GM21381 (cell line): Measurements from ENCODE around the gene HSPA1L.
A peak's percentile ranks its signal among the peaks of the same experiment; 100 is the strongest.
"Not testable (repeated sequence)": the region's sequence is repeated elsewhere in the genome, so short reads cannot be mapped to it uniquely, and the experiment has no call there.

Experiments used
- ATAC-seq: cut with Tn5 transposase; IDR thresholded peaks from one replicate; pipeline ENCODE4 v1.9.1; 2021; ENCODE audit warnings: mild to moderate bottlenecking, moderate library complexity; ENCODE audit not compliant: unreplicated experiment

The HSPA1L gene

DNA sequence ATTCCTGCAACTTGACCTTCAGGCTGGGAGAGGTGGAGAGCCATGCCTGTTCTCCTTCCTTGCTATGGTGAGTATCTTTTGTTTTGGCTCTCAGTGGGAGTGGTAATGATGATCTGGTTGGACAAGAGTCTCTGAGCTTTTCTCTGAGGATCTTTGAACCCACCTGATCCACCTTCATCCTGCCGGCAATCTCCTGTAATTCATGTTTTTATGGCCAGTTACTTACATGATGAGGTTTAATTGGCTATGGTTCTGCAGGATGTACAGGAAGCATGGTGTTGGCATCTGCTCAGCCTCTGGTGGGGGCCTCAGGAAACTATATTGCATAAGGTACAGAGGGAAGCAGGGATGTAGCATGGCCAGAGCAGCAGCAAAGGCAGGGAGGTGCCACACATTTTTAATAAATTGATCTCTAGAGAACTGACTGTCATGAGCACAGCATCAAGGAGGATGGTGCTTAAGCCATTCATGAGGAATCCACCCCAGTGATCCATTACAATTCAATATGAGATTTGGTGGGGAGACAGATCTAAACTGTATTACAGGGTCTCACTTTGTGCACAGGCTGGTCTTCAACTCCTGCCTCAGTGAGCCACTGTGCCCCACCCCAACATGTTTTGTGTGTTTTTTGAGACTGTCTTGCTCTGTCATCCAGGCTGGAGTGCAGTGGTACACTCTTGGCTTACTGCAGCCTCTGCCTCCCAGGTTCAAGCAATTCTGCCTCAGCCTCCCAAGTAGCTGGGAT, 22.5 kb upstream of the HSPA1L start:
- no peak for ATAC-seq

- no peak for ATAC-seq
Observed at GRCh38 chr6:31836474-31837368, 21.6 kb upstream of the HSPA1L start.

DNA sequence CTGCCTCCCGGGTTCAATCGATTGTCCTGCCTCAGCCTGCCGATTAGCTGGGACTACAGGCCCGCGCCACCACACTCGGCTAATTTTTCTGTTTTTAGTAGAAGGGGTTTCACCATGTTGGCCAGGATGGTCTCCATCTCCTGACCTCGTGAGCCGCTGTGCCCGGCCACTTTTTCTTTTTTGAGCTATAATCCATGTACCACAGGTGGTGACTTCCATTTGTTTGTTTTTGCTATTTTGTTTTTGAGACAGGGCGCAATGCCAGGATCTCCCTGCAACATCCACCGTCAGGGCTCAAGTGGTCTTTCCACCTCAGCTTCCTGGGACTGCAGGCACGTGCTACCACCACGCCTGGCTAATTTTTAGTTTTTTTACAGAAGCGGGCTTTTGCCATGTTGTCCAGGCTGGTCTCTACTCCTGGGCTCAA, 21.0 kb upstream of the HSPA1L start:
- no peak for ATAC-seq

- peak; percentile 42 for ATAC-seq
Observed at GRCh38 chr6:31834367-31835250, 19.5 kb upstream of the HSPA1L start.

- ATAC-seq = no peak
Observed at GRCh38 chr6:31831350-31832215, 16.5 kb upstream of the HSPA1L start.

- no peak for ATAC-seq
Observed at GRCh38 chr6:31830886-31831335, 15.8 kb upstream of the HSPA1L start.

DNA sequence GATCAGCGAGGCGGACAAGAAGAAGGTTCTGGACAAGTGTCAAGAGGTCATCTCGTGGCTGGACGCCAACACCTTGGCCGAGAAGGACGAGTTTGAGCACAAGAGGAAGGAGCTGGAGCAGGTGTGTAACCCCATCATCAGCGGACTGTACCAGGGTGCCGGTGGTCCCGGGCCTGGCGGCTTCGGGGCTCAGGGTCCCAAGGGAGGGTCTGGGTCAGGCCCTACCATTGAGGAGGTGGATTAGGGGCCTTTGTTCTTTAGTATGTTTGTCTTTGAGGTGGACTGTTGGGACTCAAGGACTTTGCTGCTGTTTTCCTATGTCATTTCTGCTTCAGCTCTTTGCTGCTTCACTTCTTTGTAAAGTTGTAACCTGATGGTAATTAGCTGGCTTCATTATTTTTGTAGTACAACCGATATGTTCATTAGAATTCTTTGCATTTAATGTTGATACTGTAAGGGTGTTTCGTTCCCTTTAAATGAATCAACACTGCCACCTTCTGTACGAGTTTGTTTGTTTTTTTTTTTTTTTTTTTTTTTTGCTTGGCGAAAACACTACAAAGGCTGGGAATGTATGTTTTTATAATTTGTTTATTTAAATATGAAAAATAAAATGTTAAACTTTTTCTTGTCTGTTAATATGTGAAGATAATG, 14.7 kb upstream of the HSPA1L start:
- ATAC-seq = no peak

DNA sequence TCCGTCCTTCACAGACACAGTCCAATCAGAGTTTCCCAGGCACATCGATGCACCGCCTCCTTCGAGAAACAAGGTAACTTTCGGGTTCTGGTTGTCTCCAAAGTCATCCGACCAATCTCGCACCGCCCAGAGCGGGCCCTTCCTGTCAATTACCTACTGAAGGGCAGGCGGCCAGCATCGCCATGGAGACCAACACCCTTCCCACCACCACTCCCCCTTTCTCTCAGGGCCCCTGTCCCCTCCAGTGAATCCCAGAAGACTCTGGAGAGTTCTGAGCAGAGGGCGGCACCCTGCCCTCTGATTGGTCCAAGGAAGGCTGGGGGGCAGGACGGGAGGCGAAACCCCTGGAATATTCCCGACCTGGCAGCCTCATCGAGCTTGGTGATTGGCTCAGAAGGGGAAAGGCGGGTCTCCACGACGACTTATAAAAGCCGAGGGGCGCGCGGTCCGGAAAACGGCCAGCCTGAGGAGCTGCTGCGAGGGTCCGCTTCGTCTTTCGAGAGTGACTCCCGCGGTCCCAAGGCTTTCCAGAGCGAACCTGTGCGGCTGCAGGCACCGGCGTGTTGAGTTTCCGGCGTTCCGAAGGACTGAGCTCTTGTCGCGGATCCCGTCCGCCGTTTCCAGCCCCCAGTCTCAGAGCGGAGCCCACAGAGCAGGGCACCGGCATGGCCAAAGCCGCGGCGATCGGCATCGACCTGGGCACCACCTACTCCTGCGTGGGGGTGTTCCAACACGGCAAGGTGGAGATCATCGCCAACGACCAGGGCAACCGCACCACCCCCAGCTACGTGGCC, 12.4 kb upstream of the HSPA1L start, which contains the start of gene HSPA1B:
HSPA1B (plus strand) TSS at position 453 of the 794 bp plus-strand sequence; CDS start at position 666, 213 bp downstream.
- ATAC-seq = peak; percentile 49

GRCh38 chr6:31826793-31827285, 11.8 kb upstream of the HSPA1L start:
- ATAC-seq = peak; percentile 7

- no peak for ATAC-seq
Observed at GRCh38 chr6:31825553-31825952, 10.5 kb upstream of the HSPA1L start.

GRCh38 chr6:31823592-31824196, 8.6 kb upstream of the HSPA1L start:
- ATAC-seq = not testable (repeated sequence)

DNA sequence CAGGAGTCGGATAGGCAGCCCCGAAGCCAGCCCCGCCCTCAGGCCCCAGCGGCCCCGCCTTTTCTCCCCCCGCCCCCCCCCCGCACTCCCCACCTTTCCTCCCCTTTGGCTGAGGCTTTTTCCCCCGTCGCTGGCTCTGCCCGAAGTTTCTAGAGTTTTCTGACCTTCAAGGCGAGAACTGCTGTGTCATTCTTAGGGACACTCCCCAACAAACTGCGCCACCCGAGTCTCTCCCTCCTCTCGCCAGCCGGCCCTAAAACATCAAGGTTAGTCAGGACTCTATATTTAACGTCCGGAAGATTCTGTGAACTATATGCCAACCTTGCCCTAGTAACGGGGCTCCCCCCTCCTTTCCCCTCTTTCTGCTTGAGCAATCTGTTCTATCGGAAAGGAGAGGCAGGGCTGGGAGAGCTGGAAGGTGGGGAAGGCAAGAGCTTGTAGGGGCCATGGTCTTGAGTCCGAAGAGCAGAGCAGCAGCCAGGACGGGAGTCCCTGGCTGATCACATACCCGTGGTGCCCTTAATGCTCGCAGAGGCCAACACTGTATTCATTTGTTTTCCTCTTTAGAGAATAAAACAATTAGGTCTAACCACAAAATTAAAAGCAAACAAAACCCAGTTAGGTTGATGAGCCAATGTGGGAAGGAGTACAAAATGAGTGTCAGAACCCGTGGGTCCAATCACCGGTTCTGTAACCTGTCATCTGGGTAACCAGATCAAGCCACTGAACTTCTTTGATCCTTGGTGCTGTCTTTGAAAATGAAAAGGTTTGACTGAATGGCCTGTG, 7.1 kb upstream of the HSPA1L start:
- no peak for ATAC-seq

DNA sequence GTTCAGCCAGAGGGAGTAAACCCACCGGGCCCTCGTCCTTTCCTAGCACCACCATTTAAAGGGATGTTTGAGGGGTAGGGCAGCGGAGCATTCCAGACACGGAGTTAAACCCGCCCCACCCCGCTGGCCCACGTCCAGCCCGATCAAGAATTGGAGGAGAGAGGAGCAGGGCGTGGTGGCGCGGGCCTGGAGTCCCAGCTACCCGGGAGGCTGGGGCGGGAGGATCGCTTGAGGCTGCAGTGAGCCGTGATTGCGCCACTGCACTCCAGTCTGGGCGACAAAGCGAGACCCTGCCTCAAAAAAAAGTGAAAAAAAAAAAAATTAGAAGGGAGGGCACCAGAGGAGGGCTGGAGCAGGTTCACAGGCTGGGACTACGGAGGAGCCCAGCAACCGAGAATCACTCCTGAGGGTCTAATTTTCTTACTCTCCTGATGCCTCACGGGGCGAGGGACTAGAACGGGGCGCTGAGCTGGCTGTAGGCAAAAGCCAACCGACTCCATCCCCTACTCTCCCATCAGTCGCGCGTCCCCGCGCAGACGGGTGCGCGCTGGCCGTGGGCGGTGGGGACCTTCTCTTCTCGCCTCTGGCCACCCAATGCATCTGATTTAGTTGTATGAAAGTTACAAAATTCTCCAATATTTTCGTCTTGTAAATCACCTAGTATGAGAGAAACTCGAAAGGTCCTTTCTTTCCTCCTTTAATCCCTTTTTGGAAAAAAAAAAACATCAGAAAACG, 6.4 kb upstream of the HSPA1L start:
- ATAC-seq = no peak

DNA sequence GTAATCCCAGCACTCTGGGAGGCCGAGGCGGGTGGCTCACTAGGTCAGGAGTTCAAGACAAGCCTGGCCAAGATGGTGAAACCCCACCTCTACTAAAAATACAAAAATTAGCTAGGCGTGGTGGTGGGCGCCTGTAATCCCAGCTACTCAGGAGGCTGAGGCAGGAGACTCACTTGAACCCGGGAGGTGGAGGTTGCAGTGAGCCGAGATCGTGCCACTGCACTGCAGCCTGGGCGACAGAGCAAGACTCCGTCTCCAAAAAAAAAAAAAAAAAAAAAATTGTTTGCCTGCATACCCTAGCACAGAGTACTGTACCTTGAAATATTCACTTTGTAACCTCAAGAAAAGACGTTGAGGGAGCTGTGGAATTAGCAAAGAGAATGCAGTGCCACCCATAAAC, 5.3 kb upstream of the HSPA1L start:
- not testable (repeated sequence) for ATAC-seq

- ATAC-seq = no peak
Observed at GRCh38 chr6:31819871-31820299, 4.8 kb upstream of the HSPA1L start.

- not testable (repeated sequence) for ATAC-seq
Observed at GRCh38 chr6:31817929-31818511, 2.9 kb upstream of the HSPA1L start.
